H9 (cell line): ENCODE measurements around the gene DTNB. TPM values are rescaled to one million over a fixed set of nuclear protein-coding genes. Genes with fewer than 3 reads are reported as not detected.

ENCODE experiments used
- DNase-seq: peaks from one replicate; pipeline ENCODE4 v3.0.0-alpha.2; 2017
- H2AFZ ChIP-seq: one replicate; pipeline ENCODE4 v1.6.1; 2013; ENCODE audit warnings: mild to moderate bottlenecking, low read length, control low read depth, moderate library complexity
- H2AK5ac ChIP-seq: 2 replicates; pipeline ENCODE4 v1.6.1; 2013; ENCODE audit warnings: low read length, control low read depth, mixed read lengths; ENCODE audit not compliant: insufficient read length
- H2BK120ac ChIP-seq: one replicate; pipeline ENCODE4 v1.6.1; 2013; ENCODE audit warnings: low read depth, mild to moderate bottlenecking, low read length, control low read depth, inconsistent platforms; ENCODE audit not compliant: poor library complexity, severe bottlenecking
- H2BK12ac ChIP-seq: 2 replicates; pipeline ENCODE4 v1.6.1; 2013; ENCODE audit warnings: low read length, control low read depth, mixed read lengths, low read depth; ENCODE audit not compliant: insufficient read length
- H2BK15ac ChIP-seq: 2 replicates; pipeline ENCODE4 v1.6.1; 2013; ENCODE audit warnings: low read depth, low read length, control low read depth
- H2BK20ac ChIP-seq: one replicate; pipeline ENCODE4 v1.6.1; 2013; ENCODE audit warnings: low read depth, mild to moderate bottlenecking, low read length, control low read depth, inconsistent platforms; ENCODE audit not compliant: poor library complexity, severe bottlenecking
- H2BK5ac ChIP-seq: 2 replicates; pipeline ENCODE4 v1.6.1; 2013; ENCODE audit warnings: low read length, control low read depth, mixed read lengths; ENCODE audit not compliant: insufficient read length
- H3K14ac ChIP-seq: 2 replicates; pipeline ENCODE4 v1.6.1; 2013; ENCODE audit warnings: low read length, control low read depth; ENCODE audit not compliant: insufficient read depth
- H3K18ac ChIP-seq: 2 replicates; pipeline ENCODE4 v1.6.1; 2013; ENCODE audit warnings: low read depth, mild to moderate bottlenecking, mixed read lengths, low read length, control low read depth; ENCODE audit not compliant: insufficient read length
- H3K23ac ChIP-seq: 2 replicates; pipeline ENCODE4 v1.6.1; 2013; ENCODE audit warnings: low read length, control low read depth, mixed read lengths, low read depth; ENCODE audit not compliant: insufficient read length
- H3K23me2 ChIP-seq: 2 replicates; pipeline ENCODE4 v1.6.1; 2013; ENCODE audit warnings: low read depth, mild to moderate bottlenecking, mixed read lengths, low read length, control low read depth; ENCODE audit not compliant: insufficient read length, poor library complexity, severe bottlenecking
- H3K27ac ChIP-seq: 2 replicates; pipeline ENCODE4 v1.5.1; 2013; ENCODE audit warnings: low read length, control low read depth, mixed read lengths, low read depth; ENCODE audit not compliant: insufficient read length
- H3K27me3 ChIP-seq: 2 replicates; pipeline ENCODE4 v1.6.1; 2013; ENCODE audit warnings: low read length, control low read depth, inconsistent platforms; ENCODE audit not compliant: insufficient read depth
- H3K4ac ChIP-seq: 2 replicates; pipeline ENCODE4 v1.6.1; 2013; ENCODE audit warnings: low read depth, mild to moderate bottlenecking, control low read depth, inconsistent platforms, low read length, moderate library complexity
- H3K4me1 ChIP-seq: 2 replicates; pipeline ENCODE4 v1.6.1; 2013; ENCODE audit warnings: low read length, control low read depth, inconsistent platforms; ENCODE audit not compliant: insufficient read depth
- H3K4me2 ChIP-seq: 2 replicates; pipeline ENCODE4 v1.6.1; 2013; ENCODE audit warnings: low read length, control low read depth, mixed read lengths; ENCODE audit not compliant: insufficient read length, insufficient read depth
- H3K56ac ChIP-seq: 2 replicates; pipeline ENCODE4 v1.6.1; 2013; ENCODE audit warnings: low read depth, mild to moderate bottlenecking, mixed read lengths, low read length, control low read depth; ENCODE audit not compliant: insufficient read length
- H3K79me1 ChIP-seq: 2 replicates; pipeline ENCODE4 v1.6.1; 2013; ENCODE audit warnings: low read depth, mild to moderate bottlenecking, moderate library complexity, low read length, control low read depth, inconsistent platforms; ENCODE audit not compliant: insufficient read depth, poor library complexity, severe bottlenecking
- H3K79me2 ChIP-seq: 2 replicates; pipeline ENCODE4 v1.6.1; 2013; ENCODE audit warnings: low read length, control low read depth, inconsistent platforms; ENCODE audit not compliant: insufficient read depth
- H3K9ac ChIP-seq: 2 replicates; pipeline ENCODE4 v1.6.1; 2013; ENCODE audit warnings: low read length, control low read depth, mixed read lengths; ENCODE audit not compliant: insufficient read length; ENCODE audit errors: extremely low read depth
- H3K9me3 ChIP-seq: one replicate; pipeline ENCODE4 v1.6.1; 2013; ENCODE audit warnings: low read depth, low read length, inconsistent platforms; ENCODE audit not compliant: control insufficient read depth
- H3T11ph ChIP-seq: one replicate; pipeline ENCODE4 v1.6.1; 2013; ENCODE audit warnings: mild to moderate bottlenecking, low read length, control low read depth, inconsistent platforms
- H4K20me1 ChIP-seq: one replicate; pipeline ENCODE4 v1.6.1; 2013; ENCODE audit not compliant: control insufficient read depth, insufficient read length, insufficient read depth
- H4K5ac ChIP-seq: 2 replicates; pipeline ENCODE4 v1.6.1; 2013; ENCODE audit warnings: low read depth, mild to moderate bottlenecking, mixed read lengths, low read length, control low read depth; ENCODE audit not compliant: insufficient read length
- H4K8ac ChIP-seq: replicated peaks from 2 replicates; pipeline ENCODE4 v1.6.1; 2013; ENCODE audit warnings: low read length, control low read depth, mixed read lengths, low read depth; ENCODE audit not compliant: insufficient read length
- H4K91ac ChIP-seq: 2 replicates; pipeline ENCODE4 v1.6.1; 2013; ENCODE audit warnings: low read depth, mild to moderate bottlenecking, moderate library complexity, mixed read lengths, low read length, control low read depth; ENCODE audit not compliant: insufficient read length
- H3K27ac Mint-ChIP-seq, 3 experiments: 2 replicates in 2 of 3; 3 replicates in 1 of 3; pipeline ENCODE4 v1.8.0; 2020 to 2021; ENCODE audit warnings: mixed read lengths in 3 of 3, mild to moderate bottlenecking in 1 of 3, moderate library complexity in 1 of 3
- H3K27me3 Mint-ChIP-seq: 2 replicates; pipeline ENCODE4 v1.8.0; 2021; ENCODE audit warnings: low read depth, mild to moderate bottlenecking, moderate library complexity, mixed read lengths
- H3K36me3 Mint-ChIP-seq, 3 experiments: 2 replicates in 2 of 3; 3 replicates in 1 of 3; pipeline ENCODE4 v1.8.0; 2020 to 2021; ENCODE audit warnings: low read depth in 3 of 3, mixed read lengths in 3 of 3; ENCODE audit not compliant: insufficient read depth in 1 of 3
- H3K4me1 Mint-ChIP-seq, 2 experiments: 2 replicates each; pipeline ENCODE4 v1.8.0; 2020; ENCODE audit warnings: mixed read lengths in 2 of 2
- H3K4me3 Mint-ChIP-seq, 2 experiments: 2 replicates in 1 of 2; 3 replicates in 1 of 2; pipeline ENCODE4 v1.8.0; 2020 to 2021; ENCODE audit warnings: mild to moderate bottlenecking in 2 of 2, mixed read lengths in 2 of 2, moderate library complexity in 1 of 2
- H3K9me3 Mint-ChIP-seq, 2 experiments: 2 replicates in 1 of 2; 3 replicates in 1 of 2; pipeline ENCODE4 v1.8.0; 2020; ENCODE audit warnings: mild to moderate bottlenecking in 2 of 2, mixed read lengths in 2 of 2, moderate library complexity in 1 of 2
- CTCF ChIP-seq: fragments of 200-600 bp; sonication (generic); conservative IDR thresholded peaks from 3 replicates; pipeline ENCODE4 v1.8.0; 2021; ENCODE audit warnings: antibody characterized with exemption, mild to moderate bottlenecking
- WGBS: extraction: QIAGEN DNeasy Blood & Tissue Kit; methylation state at CpG from one replicate; pipeline ENCODE4 v1.1.7; 2013; ENCODE audit warnings: missing lambda C conversion rate, low lambda C conversion rate, mixed read lengths; ENCODE audit not compliant: insufficient read length; ENCODE audit errors: extremely low coverage; 5-methylcytosine and 5-hydroxymethylcytosine counted together
- total RNA-seq: library from RNA; stranded (reverse); gene quantifications from 2 replicates; pipeline ENCODE4 v1.2.1, GENCODE V29; 2021

DTNB gene
- total RNA-seq, 1 experiment from 2014 or later = 26.7 TPM

- H3K4me2 ChIP-seq = no peak overlapping the region
- H3K79me2 ChIP-seq = no peaks in the 10 kb centered on the region
- peak; percentile 34 for DNase-seq
- H3K23ac ChIP-seq = no peak overlapping the region
- H3K9ac ChIP-seq = no peak overlapping the region
- H2BK15ac ChIP-seq = no peak overlapping the region
- H2BK20ac ChIP-seq = no peak overlapping the region
- no peak overlapping the region for H2AFZ ChIP-seq
- H3K14ac ChIP-seq = no peak overlapping the region
- no peak overlapping the region for H4K8ac ChIP-seq
- no peaks in the 10 kb centered on the region for H3K4me1 ChIP-seq
- no peak overlapping the region for H2BK12ac ChIP-seq
- H3K27ac ChIP-seq = no peak overlapping the region
- H3K9me3 ChIP-seq = no peaks in the 10 kb centered on the region
- Mint-ChIP-seq H3K9me3 (no peaks in the 10 kb centered on the region), H3K4me3 (no peak overlapping the region), H3K4me1 (peaks cover 19 to 21% of the 10 kb centered on the region in 2 experiments), H3K36me3 (peaks cover 0 to 19% (median 0%) of the 10 kb centered on the region in 3 experiments; a peak in 4 of 7 replicates), H3K27ac (no peak overlapping the region; a peak in 2 of 7 replicates), H3K27me3 (no peaks in the 10 kb centered on the region)
- no peak overlapping the region for H3K18ac ChIP-seq
- no peaks in the 10 kb centered on the region for H4K20me1 ChIP-seq
- H4K5ac ChIP-seq = no peak overlapping the region
- no peak overlapping the region for H3K4ac ChIP-seq
- no peaks in the 10 kb centered on the region for H3K27me3 ChIP-seq
- H2BK120ac ChIP-seq = no peak overlapping the region
- H4K91ac ChIP-seq = no peak overlapping the region
- no peak overlapping the region for H3K56ac ChIP-seq
- WGBS = no CpG with 5 or more reads among the region's 8 CpGs
- no peak overlapping the region for H2AK5ac ChIP-seq
- no peak overlapping the region for H3T11ph ChIP-seq
- H3K79me1 ChIP-seq = no peaks in the 10 kb centered on the region
- TF ChIP-seq CTCF = no peak
- H2BK5ac ChIP-seq = no peak overlapping the region
- H3K23me2 ChIP-seq = no peaks in the 10 kb centered on the region
These were observed 227.9 kb downstream of the DTNB start for GRCh38 chr2:25445464-25445863.
